DMS114 treated with DMSO at 0.1 percent for 48 hours (cell line): Measurements from ENCODE around the gene IRX3.

Experiments used
- DNase-seq: peaks from one replicate; lab custom pipeline; 2025; ENCODE audit not compliant: unreplicated experiment; lab: John Stamatoyannopoulos, UW

Gene IRX3

DNA sequence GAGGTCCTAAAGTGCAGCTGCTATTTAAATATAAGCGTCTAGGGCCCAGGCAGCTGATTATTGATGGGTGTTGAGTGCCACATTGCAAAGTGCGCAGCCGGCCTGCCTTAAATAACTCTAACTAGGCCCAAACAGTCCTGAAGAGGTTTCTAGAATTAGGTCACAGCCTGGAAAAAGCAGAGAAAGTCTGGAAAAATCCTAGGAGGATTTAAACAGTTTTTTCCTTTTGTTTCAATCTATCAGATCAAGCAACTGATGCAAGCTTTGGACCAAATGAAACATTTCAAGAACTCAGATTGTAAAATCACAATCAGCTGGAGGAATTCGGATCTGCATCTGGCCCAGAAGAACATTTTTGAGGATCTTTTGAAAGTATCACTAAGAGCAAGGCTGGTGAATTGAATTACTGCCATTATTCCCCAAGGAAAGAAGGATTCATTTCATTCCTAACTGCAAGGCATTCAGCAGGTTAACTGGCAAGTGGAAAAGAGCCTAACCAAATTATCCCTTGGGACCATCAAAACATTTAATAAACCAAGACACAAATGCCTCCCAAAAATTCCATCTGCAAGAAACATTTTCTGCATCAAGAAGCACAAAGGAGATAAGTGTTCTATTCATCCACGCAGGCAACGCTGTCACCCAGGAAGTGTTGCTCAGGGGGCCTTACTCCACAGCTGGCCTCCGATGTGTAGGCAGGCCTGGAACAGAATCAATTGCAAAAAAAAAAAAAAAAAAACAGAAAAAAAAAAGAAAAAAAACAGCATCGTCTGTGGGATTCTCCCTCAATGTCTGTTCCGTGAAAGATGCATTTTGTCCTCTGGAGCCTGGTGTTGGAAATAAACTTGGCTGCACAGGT, 46.1 kb downstream of the IRX3 start:
- DNase-seq: no peak

DNA sequence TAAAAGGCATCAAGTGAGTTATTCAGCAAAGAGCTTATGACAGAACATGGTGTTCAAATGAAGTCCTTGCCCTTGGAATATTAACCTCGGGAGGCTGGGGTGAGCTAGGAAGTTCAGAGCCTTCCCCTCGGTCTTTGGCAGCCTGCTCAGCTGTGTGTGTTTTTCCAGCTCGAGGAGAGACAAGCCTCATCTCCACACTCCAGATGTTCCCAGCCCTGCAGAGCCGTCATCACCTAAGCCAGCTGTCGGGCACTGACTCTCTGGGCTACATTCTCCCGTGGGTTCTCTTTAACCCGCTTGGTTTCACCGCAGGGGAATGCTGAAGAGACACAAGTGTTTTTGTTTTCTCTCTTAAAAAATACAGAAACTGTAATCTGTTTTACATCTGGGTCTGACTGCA, 47.1 kb downstream of the IRX3 start:
- DNase-seq: no peak

DNA sequence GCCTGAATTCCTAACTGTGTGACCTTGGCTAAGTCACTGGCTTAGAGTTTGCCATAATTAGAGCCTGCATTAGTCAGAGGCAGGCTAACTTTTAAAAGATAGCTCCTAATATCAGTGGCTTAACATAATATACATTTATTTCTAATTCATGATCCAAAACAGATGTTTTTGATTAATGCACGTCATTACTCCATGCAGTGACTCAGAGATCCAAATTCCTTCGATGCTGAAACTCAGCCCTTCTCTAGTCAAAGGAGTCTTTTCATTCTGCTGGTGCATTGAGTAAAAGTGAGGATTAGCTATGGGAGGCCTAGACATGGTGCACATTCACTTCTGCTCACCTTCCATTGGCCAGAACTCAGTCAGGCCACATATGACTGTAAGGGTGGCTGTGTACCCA, 49.8 kb downstream of the IRX3 start:
- no peak for DNase-seq

DNA sequence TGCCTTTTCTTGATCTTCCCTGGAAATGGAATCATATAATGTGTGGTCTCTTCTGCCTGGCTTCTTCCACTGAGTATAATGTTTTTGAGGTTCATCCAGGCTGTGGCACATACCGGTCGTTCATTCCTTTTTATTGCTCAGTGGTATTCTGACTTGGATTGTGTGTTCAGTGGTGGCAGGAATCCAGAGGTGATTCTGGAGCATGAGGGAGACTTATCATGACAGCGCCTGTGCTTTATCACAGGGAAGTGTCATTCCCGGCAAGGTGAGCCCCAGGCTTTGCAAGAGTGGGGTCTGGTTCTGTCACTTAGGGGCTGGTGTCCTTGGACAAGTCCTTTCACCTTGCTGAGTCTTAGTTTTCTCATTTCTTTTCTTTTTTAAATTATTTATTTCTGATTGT, 53.0 kb downstream of the IRX3 start:
- no peak for DNase-seq
